ENCODE measurements around the gene PDP2.

PDP2 gene

GRCh38 chr16:66936889-66937554, 56.7 kb downstream of the PDP2 start:
- DNase-seq (ENCODE audit: low spot score): no peak

GRCh38 chr16:66937725-66938337, 57.5 kb downstream of the PDP2 start:
- no peak for DNase-seq (ENCODE audit: low spot score)

GRCh38 chr16:66939366-66939765, 59.1 kb downstream of the PDP2 start:
- no peak for DNase-seq (ENCODE audit: low spot score)

- no peak for DNase-seq (ENCODE audit: low spot score)
These were observed 59.9 kb downstream of the PDP2 start for GRCh38 chr16:66940236-66940635.
